Kidney (tissue), 14 donors: ENCODE measurements around the gene PLCH2. TPM values are rescaled to one million over a fixed set of nuclear protein-coding genes. Genes with fewer than 3 reads are reported as not detected.

Experiments
- DNase-seq, 5 donors: peaks; one replicate each; pipeline ENCODE4 v3.0.0-alpha.2; 2013 to 2020
- FAIRE-seq: peaks from 2 replicates; lab custom pipeline; 2012; peaks lifted over from hg19 to GRCh38; lab: Jason Lieb, UNC
- H3K27ac ChIP-seq, 2 donors: one replicate each; pipeline ENCODE4 v1.7.0; 2013; ENCODE audit warnings: low read depth in 2 of 2, low read length in 2 of 2, inconsistent platforms in 1 of 2
- H3K27me3 ChIP-seq: one replicate; pipeline ENCODE4 v1.7.1; 2013; ENCODE audit warnings: low read length, inconsistent platforms; ENCODE audit not compliant: control insufficient read depth, insufficient read depth
- H3K36me3 ChIP-seq, 3 donors: one replicate each; pipeline versions ENCODE4 v1.7.0 to v1.7.1; 2013; ENCODE audit warnings: low read length in 3 of 3, control low read depth in 1 of 3, inconsistent platforms in 1 of 3; ENCODE audit not compliant: insufficient read depth in 3 of 3, control insufficient read depth in 2 of 3
- H3K4me1 ChIP-seq, 3 donors: one replicate each; pipeline versions ENCODE4 v1.7.0 to v1.7.1; 2013; ENCODE audit warnings: low read length in 3 of 3, inconsistent platforms in 1 of 3, low read depth in 1 of 3; ENCODE audit not compliant: control insufficient read depth in 2 of 3, insufficient read depth in 2 of 3
- H3K4me3 ChIP-seq, 3 donors: one replicate each; pipeline versions ENCODE4 v1.7.0 to v1.8.1; 2013; ENCODE audit warnings: low read length in 3 of 3, control low read depth in 1 of 3, inconsistent platforms in 1 of 3
- H3K9ac ChIP-seq, 3 donors: one replicate each; pipeline versions ENCODE4 v1.7.0 to v1.7.1; 2013; ENCODE audit warnings: low read length in 3 of 3, control low read depth in 1 of 3, inconsistent platforms in 1 of 3
- H3K9me3 ChIP-seq, 3 donors: one replicate each; pipeline versions ENCODE4 v1.7.0 to v1.7.1; 2013; ENCODE audit warnings: low read length in 3 of 3, control low read depth in 1 of 3, inconsistent platforms in 1 of 3; ENCODE audit not compliant: control insufficient read depth in 2 of 3, insufficient read depth in 1 of 3
- CTCF ChIP-seq: IDR thresholded peaks from 3 replicates; pipeline ENCODE4 v1.5.1; 2012; ENCODE audit warnings: mild to moderate bottlenecking, moderate library complexity, borderline replicate concordance; ENCODE audit not compliant: insufficient read depth; ENCODE audit errors: extremely low read depth
- intact Hi-C: fragments of 100-400 bp; cut with DNase I; formaldehyde crosslinking; loops from one replicate; pipeline ENCODE4 v1.11.1; 2022
- polyA plus RNA-seq: library from polyadenylated mRNA; stranded (reverse); fragments of 350-450 nt; fragmentation: Illumina TruSeq; extraction: RNeasy Lipid Tissue Mini Kit (QIAGEN cat#74804); gene quantifications from one replicate; pipeline ENCODE4 v1.2.3, GENCODE V29; 2014; ENCODE audit warnings: low read depth, low replicate concordance; ENCODE audit not compliant: insufficient read depth
- total RNA-seq: library from RNA; stranded (reverse); fragmentation: NEBNext Ultra II Directional; extraction: Animal tissue kit (Norgen Biotek cat#: 25700); gene quantifications from one replicate; pipeline ENCODE4 v1.2.1, GENCODE V29; 2021
- donor health status: control.
- donor health status: control.
- donor health status: control.
- donor health status: control.
- donor health status: control.
- donor health status: DM: yes; HTN: yes; CAD: no.
- donor health status: Normal renal cell carcinoma (clear cell type).

The PLCH2 gene
- total and polyA plus RNA-seq, 2 donors from 2014 or later: 7.4 to 8.7 TPM

- peaks cover 11% of the 10 kb centered on the region for H3K27me3 ChIP-seq
- no peak overlapping the region for H3K9ac ChIP-seq
- no peak overlapping the region for H3K27ac ChIP-seq
- H3K4me3 ChIP-seq: no peak overlapping the region
- H3K9me3 ChIP-seq: no peaks in the 10 kb centered on the region
- H3K36me3 ChIP-seq: no peaks in the 10 kb centered on the region
- peak in 2 of 5 donors; percentile 31 to 40 for DNase-seq
- no peak for TF ChIP-seq CTCF
- no peaks in the 10 kb centered on the region for H3K4me1 ChIP-seq
- intact Hi-C loops: no loop called here
- no peak for FAIRE-seq
Measured at GRCh38 chr1:2443277-2444137, 32.6 kb upstream of the PLCH2 start.

GRCh38 chr1:2444138-2444591, 31.9 kb upstream of the PLCH2 start:
- Histone ChIP-seq H3K27me3 (peaks cover 11% of the 10 kb centered on the region), H3K9me3 (no peaks in the 10 kb centered on the region), H3K4me3 (no peak overlapping the region), H3K9ac (no peak overlapping the region), H3K4me1 (no peaks in the 10 kb centered on the region), H3K36me3 (no peaks in the 10 kb centered on the region), H3K27ac (no peak overlapping the region)
- FAIRE-seq (no peak), DNase-seq (no peak)
- intact Hi-C loops: no loop called here
- TF ChIP-seq CTCF: no peak

- TF ChIP-seq CTCF: no peak
- no peak overlapping the region for H3K4me3 ChIP-seq
- H3K27me3 ChIP-seq: peaks cover 11% of the 10 kb centered on the region
- FAIRE-seq (no peak), DNase-seq (no peak)
- H3K9me3 ChIP-seq: no peaks in the 10 kb centered on the region
- H3K27ac ChIP-seq: no peak overlapping the region
- intact Hi-C loops: no loop called here
- no peaks in the 10 kb centered on the region for H3K36me3 ChIP-seq
- H3K9ac ChIP-seq: no peak overlapping the region
- no peaks in the 10 kb centered on the region for H3K4me1 ChIP-seq
Measured at GRCh38 chr1:2445162-2445822, 30.8 kb upstream of the PLCH2 start.
